OCI-LY3 (cell line): ENCODE measurements around the gene PLEKHD1.

Experiments used
- CTCF ChIP-seq: fragments of 200-600, 300-600 bp; sonication (generic); IDR thresholded peaks from 2 replicates; pipeline ENCODE4 v1.5.1; 2014; ENCODE audit warnings: antibody characterized with exemption, low read length, low read depth
- EZH2phosphoT487 ChIP-seq: fragments of 200-600 bp; shearing (Covaris generic); IDR thresholded peaks from 2 replicates; pipeline ENCODE4 v1.6.1; 2018; ENCODE audit warnings: antibody characterized with exemption, mixed run types, low read depth

- TF ChIP-seq CTCF, result no peak
- no peak for TF ChIP-seq EZH2phosphoT487
Measured at GRCh38 chr14:69537900-69538299, 53.4 kb downstream of the PLEKHD1 start.
